ENCODE measurements around the gene MS4A7. TPM values are rescaled to one million over a fixed set of nuclear protein-coding genes. Genes with fewer than 3 reads are reported as not detected.

The MS4A7 gene, protein sequence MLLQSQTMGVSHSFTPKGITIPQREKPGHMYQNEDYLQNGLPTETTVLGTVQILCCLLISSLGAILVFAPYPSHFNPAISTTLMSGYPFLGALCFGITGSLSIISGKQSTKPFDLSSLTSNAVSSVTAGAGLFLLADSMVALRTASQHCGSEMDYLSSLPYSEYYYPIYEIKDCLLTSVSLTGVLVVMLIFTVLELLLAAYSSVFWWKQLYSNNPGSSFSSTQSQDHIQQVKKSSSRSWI
- total RNA-seq (2022; extraction: Qiagen RNA extraction): not detected in 5 replicates

DNA sequence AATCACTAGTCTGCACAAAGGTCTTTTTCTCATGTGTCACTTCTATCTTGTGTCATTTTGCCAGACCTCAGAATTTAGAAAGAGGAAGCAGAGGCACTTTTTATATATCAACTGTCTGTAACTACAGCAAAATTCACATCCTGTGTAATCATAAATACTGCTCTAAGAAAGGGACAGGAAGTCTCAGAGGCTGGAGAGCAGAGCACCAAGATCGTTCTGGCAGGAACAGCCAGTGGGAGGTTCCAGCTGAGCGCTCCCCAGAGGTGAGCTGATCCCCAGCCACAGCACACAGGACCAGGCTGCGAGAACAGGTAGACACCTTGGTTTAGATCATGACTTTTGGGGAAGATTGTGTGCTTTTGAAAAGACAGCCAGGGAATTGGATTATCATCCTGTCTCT lies at the start of gene MS4A7:
MS4A7 (plus strand) TSS at position 179 of the 400 bp plus-strand sequence. CDS start 4,610 bp downstream, outside the sequence.

DNA sequence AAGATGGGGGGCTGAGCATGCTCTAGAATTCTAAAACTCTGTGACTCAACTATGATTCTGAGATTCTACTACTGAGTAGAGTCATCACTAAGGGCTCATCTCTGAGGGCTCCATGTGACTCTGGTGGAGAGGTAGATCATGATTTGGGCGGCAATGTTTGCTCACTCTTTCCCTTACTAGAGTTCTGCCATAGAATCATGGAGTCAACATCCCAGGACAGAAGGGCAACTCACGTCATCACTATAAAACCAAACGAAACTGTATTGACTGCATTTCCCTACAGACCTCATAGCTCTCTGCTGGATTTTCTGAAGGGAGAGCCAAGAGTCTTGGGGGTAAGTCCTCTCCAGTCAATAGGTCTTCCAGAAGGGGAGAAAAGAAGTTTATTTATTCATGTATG lies 18.1 kb downstream of the MS4A7 start, which contains the start of gene MS4A14:
MS4A14 (plus strand) TSS at position 78 of the 400 bp plus-strand sequence; CDS start at position 198, 120 bp downstream.

DNA sequence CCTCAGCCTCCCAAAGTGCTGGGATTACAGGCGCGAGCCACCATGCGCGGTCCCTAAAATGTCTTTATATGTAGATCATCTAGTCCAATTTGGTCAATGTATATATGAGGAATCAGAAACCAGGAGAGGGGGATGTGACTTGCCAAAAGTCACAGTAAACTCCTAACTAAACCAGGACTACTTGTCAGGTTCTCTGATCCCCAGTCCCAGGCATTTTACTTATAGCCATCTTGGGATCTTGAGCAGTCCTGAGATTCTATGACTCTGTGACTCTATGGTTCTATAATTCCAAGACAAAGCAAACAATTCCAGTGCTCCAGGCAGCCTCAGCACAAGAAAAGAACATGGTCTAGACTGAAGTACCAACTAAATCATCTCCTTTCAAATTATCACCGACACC lies 50.9 kb downstream of the MS4A7 start, which contains the start of gene MS4A5:
MS4A5 (plus strand) TSS at position 301 of the 400 bp plus-strand sequence. CDS start 103 bp downstream, outside the sequence.

Other genes starting within 250 kb of the MS4A7 start
- not detected in 5 replicates for gene MS4A6A, start 195.4 kb upstream of the MS4A7 start, total RNA-seq (2022; extraction: Qiagen RNA extraction)
- not detected in 5 replicates for gene MS4A4E, start 135.4 kb upstream of the MS4A7 start, total RNA-seq (2022; extraction: Qiagen RNA extraction)
- gene MS4A4A, start 97.9 kb upstream of the MS4A7 start, total RNA-seq (2022; extraction: Qiagen RNA extraction): not detected in 5 replicates
- gene MS4A6E, start 51.3 kb upstream of the MS4A7 start, total RNA-seq (2022; extraction: Qiagen RNA extraction): not detected in 5 replicates
- gene MS4A14, start 17.9 kb downstream of the MS4A7 start, total RNA-seq (2022; extraction: Qiagen RNA extraction): not detected in 5 replicates
- gene MS4A5, start 51.0 kb downstream of the MS4A7 start, total RNA-seq (2022; extraction: Qiagen RNA extraction): not detected in 5 replicates
- not detected in 5 replicates for gene MS4A1, start 77.3 kb downstream of the MS4A7 start, total RNA-seq (2022; extraction: Qiagen RNA extraction)
- gene MS4A12, start 114.2 kb downstream of the MS4A7 start, total RNA-seq (2022; extraction: Qiagen RNA extraction): not detected in 5 replicates
- gene MS4A13, start 136.9 kb downstream of the MS4A7 start, total RNA-seq (2022; extraction: Qiagen RNA extraction): not detected in 5 replicates